A673 (cell line): Measurements from ENCODE around the gene HSPB7. TPM values are rescaled to one million over a fixed set of nuclear protein-coding genes. Genes with fewer than 3 reads are reported as not detected.

Experiments used
- BruUV-seq: library from RNA; stranded (reverse); fragments of 400-500 nt; replicated peaks from 2 replicates; lab custom pipeline; 2021; lab: Mats Ljungman, UMichigan
- CTCF ChIA-PET: fragments of 300-600 bp; sonication (Branson Sonifier 250); formaldehyde crosslinking; loops from one replicate; lab custom pipeline; 2022; ENCODE audit warnings: antibody characterized with exemption; lab: Charles Lee
- POLR2A ChIA-PET: fragments of 300-600 bp; sonication (Branson Sonifier 250); formaldehyde crosslinking; loops from one replicate; lab custom pipeline; 2022; ENCODE audit warnings: antibody characterized with exemption; ENCODE audit not compliant: low non-redundant PET; lab: Charles Lee
- DNase-seq: peaks from one replicate; pipeline ENCODE4 v3.0.0-alpha.2; 2015; ENCODE audit warnings: low spot score
- H3K27ac ChIP-seq: fragments of 200-600 bp; sonication (generic); 2 replicates; pipeline ENCODE4 v1.5.1; 2016; ENCODE audit warnings: mixed run types, low read depth, mild to moderate bottlenecking, mixed read lengths, antibody characterized with exemption, low read length; ENCODE audit not compliant: poor library complexity, severe bottlenecking
- H3K27me3 ChIP-seq: fragments of 200-600 bp; sonication (generic); replicated peaks from 2 replicates; pipeline ENCODE4 v1.6.1; 2017; ENCODE audit warnings: mixed run types, low read depth, mild to moderate bottlenecking, mixed read lengths, antibody characterized with exemption, low read length; ENCODE audit not compliant: insufficient read depth, poor library complexity
- H3K36me3 ChIP-seq: fragments of 200-600 bp; sonication (generic); 2 replicates; pipeline ENCODE4 v1.6.1; 2016; ENCODE audit warnings: mixed run types, mild to moderate bottlenecking, mixed read lengths, antibody characterized with exemption, low read length; ENCODE audit not compliant: insufficient read depth, poor library complexity, severe bottlenecking
- H3K4me1 ChIP-seq: fragments of 200-600 bp; sonication (generic); 2 replicates; pipeline ENCODE4 v1.6.1; 2017; ENCODE audit warnings: mixed run types, mild to moderate bottlenecking, mixed read lengths, antibody characterized with exemption, low read length; ENCODE audit not compliant: insufficient read depth, poor library complexity, severe bottlenecking
- H3K4me3 ChIP-seq: fragments of 200-600 bp; sonication (generic); 2 replicates; pipeline ENCODE4 v1.5.1; 2016; ENCODE audit warnings: low read depth, mixed run types, mild to moderate bottlenecking, mixed read lengths, low read length; ENCODE audit not compliant: poor library complexity, severe bottlenecking
- H3K9me3 ChIP-seq: fragments of 200-600 bp; sonication (generic); 2 replicates; pipeline ENCODE4 v1.6.1; 2016; ENCODE audit warnings: mixed run types, low read depth, mild to moderate bottlenecking, mixed read lengths, antibody characterized with exemption, low read length; ENCODE audit not compliant: poor library complexity, severe bottlenecking
- EZH2 ChIP-seq: fragments of 200-600 bp; sonication (generic); IDR thresholded peaks from 2 replicates; pipeline ENCODE4 v1.6.1; 2017; ENCODE audit warnings: borderline replicate concordance, low read depth, mild to moderate bottlenecking, mixed read lengths, antibody characterized with exemption, low read length; ENCODE audit not compliant: poor library complexity, severe bottlenecking
- intact Hi-C: fragments of 100-400 bp; cut with micrococcal nuclease; formaldehyde crosslinking; loops from one replicate; pipeline ENCODE4 v1.10.0; 2022; ENCODE audit not compliant: unreplicated experiment
- total RNA-seq: library from RNA; stranded (reverse); gene quantifications from 2 replicates; pipeline ENCODE4 v1.2.3, GENCODE V29; 2021
- TF ChIP-seq, protein P1 (sequence below): fragments of 300-800, 200-600 bp; sonication (generic); conservative IDR thresholded peaks from 2 replicates; pipeline ENCODE4 v1.5.1; 2017; ENCODE audit warnings: low read depth, mild to moderate bottlenecking, antibody characterized with exemption, low read length, moderate library complexity, mixed read lengths

The HSPB7 gene
- total RNA-seq, 1 experiment from 2014 or later, result not detected

DNA sequence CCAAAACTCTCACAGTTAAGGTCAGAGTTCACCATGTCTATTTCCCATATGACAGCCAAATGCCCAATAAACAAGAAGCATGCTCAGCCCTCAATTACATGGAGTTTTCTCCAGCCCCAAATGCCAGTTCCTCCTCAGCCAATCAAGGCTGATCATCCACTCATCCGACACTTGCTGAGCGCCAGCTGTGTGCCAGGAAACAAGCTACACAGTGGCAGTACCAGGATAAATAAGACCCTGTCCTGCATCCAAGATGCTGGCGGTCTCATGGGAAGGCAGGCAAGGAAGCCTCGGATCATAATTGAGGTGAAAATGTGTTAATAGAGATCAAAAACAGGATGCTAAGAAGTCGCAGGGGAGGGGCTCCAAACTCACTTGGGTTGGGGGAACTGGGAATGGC, 49.7 kb downstream of the HSPB7 start:
- no TSS peak for BruUV-seq
- peaks cover 33% of the 10 kb centered on the region for H3K36me3 ChIP-seq
- no peak overlapping the region for H3K4me3 ChIP-seq
- no peaks in the 10 kb centered on the region for H3K27me3 ChIP-seq
- DNase-seq, result no peak
- no peak overlapping the region for H3K27ac ChIP-seq
- ChIA-PET CTCF (no interaction called here), POLR2A (no interaction called here)
- no peaks in the 10 kb centered on the region for H3K9me3 ChIP-seq
- peaks cover 33% of the 10 kb centered on the region for H3K4me1 ChIP-seq
- intact Hi-C loops, result no loop called here
- no peak for TF ChIP-seq EZH2

DNA sequence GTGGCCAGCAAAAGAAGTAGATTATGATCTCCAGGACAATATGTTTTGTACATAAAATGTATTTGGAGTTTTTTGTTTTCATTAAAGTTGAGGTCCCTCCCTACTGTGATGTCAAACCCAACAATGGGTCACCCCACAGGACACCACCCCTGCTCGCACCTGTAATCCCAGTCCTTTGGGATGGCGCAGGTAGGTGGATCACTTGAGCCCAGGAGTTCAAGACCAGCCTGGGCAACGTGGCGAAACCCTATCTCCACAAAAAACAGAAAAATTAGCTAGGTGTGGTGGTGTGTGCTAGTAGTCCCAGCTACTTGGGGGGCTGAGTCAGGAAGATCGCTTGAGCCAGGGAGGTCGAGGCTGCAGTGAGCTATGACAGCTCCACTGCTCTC, 50.9 kb downstream of the HSPB7 start:
- H3K9me3 ChIP-seq, result no peaks in the 10 kb centered on the region
- DNase-seq, result no peak
- intact Hi-C loops, result no loop called here
- peaks cover 39% of the 10 kb centered on the region for H3K4me1 ChIP-seq
- ChIA-PET CTCF (no interaction called here), POLR2A (no interaction called here)
- H3K36me3 ChIP-seq, result peaks cover 21% of the 10 kb centered on the region
- no peaks in the 10 kb centered on the region for H3K27me3 ChIP-seq
- no peak for TF ChIP-seq EZH2
- TF ChIP-seq, protein P1, sequence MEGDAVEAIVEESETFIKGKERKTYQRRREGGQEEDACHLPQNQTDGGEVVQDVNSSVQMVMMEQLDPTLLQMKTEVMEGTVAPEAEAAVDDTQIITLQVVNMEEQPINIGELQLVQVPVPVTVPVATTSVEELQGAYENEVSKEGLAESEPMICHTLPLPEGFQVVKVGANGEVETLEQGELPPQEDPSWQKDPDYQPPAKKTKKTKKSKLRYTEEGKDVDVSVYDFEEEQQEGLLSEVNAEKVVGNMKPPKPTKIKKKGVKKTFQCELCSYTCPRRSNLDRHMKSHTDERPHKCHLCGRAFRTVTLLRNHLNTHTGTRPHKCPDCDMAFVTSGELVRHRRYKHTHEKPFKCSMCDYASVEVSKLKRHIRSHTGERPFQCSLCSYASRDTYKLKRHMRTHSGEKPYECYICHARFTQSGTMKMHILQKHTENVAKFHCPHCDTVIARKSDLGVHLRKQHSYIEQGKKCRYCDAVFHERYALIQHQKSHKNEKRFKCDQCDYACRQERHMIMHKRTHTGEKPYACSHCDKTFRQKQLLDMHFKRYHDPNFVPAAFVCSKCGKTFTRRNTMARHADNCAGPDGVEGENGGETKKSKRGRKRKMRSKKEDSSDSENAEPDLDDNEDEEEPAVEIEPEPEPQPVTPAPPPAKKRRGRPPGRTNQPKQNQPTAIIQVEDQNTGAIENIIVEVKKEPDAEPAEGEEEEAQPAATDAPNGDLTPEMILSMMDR, result no peak
- BruUV-seq, result no TSS peak
- no peak overlapping the region for H3K4me3 ChIP-seq
- H3K27ac ChIP-seq, result no peak overlapping the region

DNA sequence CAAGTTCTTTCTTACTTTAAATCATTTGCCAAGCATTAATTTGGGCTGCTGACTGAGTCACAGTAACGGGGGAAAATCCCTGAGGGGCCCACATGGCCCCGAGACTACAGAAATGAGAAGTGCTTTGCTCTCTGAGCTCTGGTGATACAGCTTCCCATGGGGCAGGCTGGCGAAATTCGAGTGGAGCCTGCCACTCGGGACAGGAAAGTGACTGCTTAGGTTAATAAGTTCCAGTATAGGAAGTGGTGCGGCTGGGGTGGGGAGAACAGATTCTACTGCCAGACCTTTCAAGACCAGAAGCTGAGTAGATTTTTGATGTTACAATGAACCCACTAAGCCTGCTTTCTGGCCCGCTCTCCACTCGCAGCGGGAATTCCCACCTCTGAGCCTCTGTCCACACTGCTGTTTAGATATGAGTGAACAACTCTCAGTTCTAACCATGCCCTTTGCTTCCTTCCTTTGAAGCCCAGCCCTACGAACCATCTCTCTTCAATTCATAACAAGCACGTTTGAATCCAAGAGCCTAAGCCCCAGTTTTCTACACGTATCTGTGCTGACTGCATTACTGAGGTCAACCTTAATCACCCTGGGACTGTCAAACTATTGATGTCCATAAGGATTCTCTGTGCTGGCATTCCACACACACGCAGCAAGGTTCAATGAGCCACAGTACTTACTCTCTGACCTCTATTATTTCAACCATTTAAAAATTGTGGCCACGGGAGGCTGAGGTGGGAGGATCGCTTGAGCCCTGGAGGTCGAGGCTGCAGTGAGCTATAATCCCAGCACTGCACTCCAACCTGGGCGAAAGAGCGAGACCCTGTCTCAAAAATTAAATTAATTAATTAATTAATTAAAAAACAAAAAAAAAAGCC, 51.5 kb downstream of the HSPB7 start:
- peaks cover 16% of the 10 kb centered on the region for H3K36me3 ChIP-seq
- no peaks in the 10 kb centered on the region for H3K9me3 ChIP-seq
- no peak overlapping the region for H3K4me3 ChIP-seq
- no TSS peak for BruUV-seq
- peak overlapping the region; percentile 52 for H3K27ac ChIP-seq
- peaks cover 39% of the 10 kb centered on the region for H3K4me1 ChIP-seq
- H3K27me3 ChIP-seq, result no peaks in the 10 kb centered on the region
- intact Hi-C loops, result no loop called here
- TF ChIP-seq, protein P1, result no peak
- no peak for TF ChIP-seq EZH2
- ChIA-PET POLR2A (no interaction called here), CTCF (no interaction called here)
- DNase-seq, result no peak
